Measurements from ENCODE around the gene PLA2G4C. TPM values are rescaled to one million over a fixed set of nuclear protein-coding genes. Genes with fewer than 3 reads are reported as not detected.
"Not testable (repeated sequence)": the region's sequence is repeated elsewhere in the genome, so short reads cannot be mapped to it uniquely, and the experiment has no call there.

The PLA2G4C gene
- polyA plus RNA-seq, 3 donors, result 2.5 to 6.9 (median 3.3) TPM

DNA sequence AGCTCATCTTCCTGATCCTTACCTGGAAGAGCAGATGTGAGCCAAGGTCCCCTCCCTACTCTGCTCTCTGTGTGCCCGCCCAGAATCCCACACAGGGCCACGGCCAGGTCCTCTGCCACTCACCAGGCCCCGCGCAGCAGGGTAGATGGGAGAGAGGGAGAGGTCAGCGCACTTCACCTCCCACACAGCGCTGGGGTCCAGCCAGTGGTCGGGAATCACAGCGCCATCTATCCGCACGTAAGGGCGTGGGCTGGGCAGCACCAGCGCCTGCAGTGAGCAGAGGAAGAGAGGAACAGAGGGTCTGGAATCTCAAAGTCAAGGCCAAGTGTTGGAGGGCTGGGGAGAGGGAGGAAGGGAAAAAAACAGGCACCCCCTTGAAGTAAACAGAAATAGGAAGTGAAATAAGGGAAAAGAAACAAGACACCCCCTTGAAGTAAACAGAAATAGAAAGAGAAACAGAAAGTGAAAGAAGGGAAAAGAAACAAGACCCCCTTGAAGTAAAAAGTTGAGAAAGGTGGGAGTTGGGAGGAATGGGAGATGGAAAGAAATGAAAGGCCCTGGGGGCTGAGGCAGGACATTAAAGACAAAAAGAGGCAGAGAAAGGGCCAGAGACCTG, 7.0 kb upstream of the PLA2G4C start:
- WGBS, 3 donors, result 77 to 87% (median 77%) methylated on average over 12 of the region's 12 CpGs
- H3K27ac ChIP-seq (ENCODE audit: low read depth, low read length), result no peak overlapping the region

DNA sequence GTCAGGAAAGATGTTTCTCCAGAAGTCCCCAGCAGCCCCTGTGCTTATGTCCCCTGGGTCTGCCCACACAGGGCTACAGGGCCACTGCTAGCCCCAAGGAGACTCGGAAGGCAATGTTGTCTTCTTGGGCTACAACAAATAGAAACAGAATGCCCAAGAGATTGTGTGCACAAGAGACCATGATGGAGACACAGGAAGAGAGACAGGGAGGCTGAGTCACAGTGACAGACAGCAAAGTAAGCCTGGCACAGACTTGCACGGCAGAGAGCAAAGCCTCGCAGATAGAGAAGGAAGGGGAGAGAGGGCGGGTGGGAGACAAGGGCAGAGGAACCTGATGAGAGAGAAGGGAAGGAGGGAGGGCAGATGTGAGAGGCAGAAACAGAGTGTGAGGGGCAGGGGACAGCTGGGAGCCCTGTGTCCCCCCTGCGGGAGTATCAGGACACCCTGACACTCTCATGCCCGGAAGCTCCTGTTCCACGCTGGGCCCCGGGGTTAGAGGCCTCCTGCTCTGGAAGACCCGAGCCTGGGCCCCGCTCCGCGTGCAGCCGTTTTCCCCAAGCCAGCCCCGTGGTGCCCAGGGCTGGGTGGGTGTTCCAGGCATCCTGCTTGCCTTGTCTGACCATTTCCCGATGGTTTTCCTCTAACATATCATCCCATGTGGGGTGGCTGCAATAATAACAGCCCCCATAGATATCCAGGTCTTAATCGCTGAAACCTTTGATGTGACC, 2.7 kb upstream of the PLA2G4C start:
- H3K27ac ChIP-seq (ENCODE audit: low read depth, low read length), result no peak overlapping the region
- WGBS, 3 donors, result 83 to 87% (median 85%) methylated on average over 16 of the region's 16 CpGs

- 47 to 69% (median 64%) methylated on average over 7 of the region's 7 CpGs for WGBS, 3 donors
- H3K27ac ChIP-seq (ENCODE audit: low read depth, low read length), result no peak overlapping the region
Observed at GRCh38 chr19:48111280-48111679, 663 bp upstream of the PLA2G4C start.

- no peak overlapping the region for H3K27ac ChIP-seq (ENCODE audit: low read depth, low read length)
- 85 to 89% (median 86%) methylated on average over 15 of the region's 15 CpGs for WGBS, 3 donors
Observed at GRCh38 chr19:48108997-48109782, 1.4 kb downstream of the PLA2G4C start.

DNA sequence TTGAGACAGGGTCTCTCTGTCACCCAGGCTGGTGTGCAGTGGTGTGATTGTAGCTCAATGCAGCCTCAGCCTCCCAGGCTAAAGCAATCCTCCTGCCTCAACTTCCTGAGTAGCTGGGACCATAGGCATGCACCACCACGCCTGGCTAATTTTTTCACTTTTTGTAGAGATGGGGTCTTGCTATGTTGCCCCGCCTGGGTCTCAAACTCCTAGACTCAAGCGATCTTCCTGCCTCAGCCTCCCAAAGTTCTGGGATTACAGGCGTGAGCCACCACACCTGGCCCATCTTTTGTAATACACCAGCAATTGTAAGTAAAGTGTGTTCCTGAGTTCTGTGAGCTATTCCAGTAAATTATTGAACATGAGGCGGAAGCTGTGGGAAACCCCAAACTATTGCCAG, 6.7 kb downstream of the PLA2G4C start:
- WGBS, 3 donors, result 91 to 99% (median 97%) methylated on average over 5 of the region's 5 CpGs
- no peak overlapping the region for H3K27ac ChIP-seq (ENCODE audit: low read depth, low read length)

- WGBS, 3 donors, result 55 to 68% (median 66%) methylated on average over 13 of the region's 13 CpGs
- H3K27ac ChIP-seq (ENCODE audit: low read depth, low read length), result no peak overlapping the region
Observed at GRCh38 chr19:48102870-48103751, 7.5 kb downstream of the PLA2G4C start.

DNA sequence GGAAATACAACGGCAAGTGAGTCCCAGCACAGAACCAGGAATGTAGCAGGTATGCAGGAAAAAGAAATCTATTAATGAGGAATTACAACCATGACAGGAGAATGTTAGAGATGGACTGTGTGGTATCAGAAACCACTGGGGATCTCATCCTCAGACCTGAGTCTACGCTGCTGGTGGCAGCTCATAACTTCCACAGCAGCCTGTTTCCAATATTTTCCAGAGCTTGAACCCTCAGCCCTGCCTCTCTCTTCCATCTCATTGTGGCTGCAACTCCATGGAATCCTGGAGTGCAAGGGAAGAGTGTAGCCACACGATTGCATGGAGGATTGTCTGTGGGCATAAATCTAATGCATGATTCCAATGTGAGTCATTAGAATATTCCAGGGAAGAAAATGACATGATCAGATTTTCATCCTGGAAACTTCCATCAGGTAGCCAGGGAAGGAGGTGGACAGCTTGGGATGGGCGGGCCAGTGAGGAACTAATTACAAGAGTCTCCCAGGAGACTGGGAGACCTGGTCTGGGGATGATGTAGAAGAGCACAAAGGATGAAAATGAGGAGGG, 14.9 kb downstream of the PLA2G4C start:
- WGBS, 3 donors, result 79 to 84% (median 84%) methylated on average over 4 of the region's 4 CpGs

DNA sequence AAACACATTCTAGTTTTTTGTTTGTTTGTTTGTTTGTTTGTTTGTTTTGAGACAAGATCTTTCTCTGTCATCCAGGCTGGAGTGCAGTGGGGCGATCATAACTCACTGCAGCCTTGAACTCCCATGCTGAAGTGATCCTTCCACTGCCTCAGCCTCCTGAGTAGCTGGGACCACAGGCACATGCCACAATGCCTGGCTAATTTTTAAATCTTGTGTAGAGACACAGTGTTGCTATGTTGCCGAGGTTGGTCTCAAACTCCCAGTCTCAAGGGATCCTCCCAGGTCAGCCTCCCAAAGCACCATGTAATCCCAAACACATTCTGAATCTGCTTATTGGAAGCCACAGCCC, 15.8 kb downstream of the PLA2G4C start:
- 77 to 92% (median 91%) methylated on average over 2 of the region's 2 CpGs for WGBS, 3 donors
- H3K27ac ChIP-seq (ENCODE audit: low read depth, low read length), result no peak overlapping the region

More for the DNA sequence above, 14.9 kb downstream of the PLA2G4C start:
- H3K27ac ChIP-seq (ENCODE audit: low read depth, low read length), result no peak overlapping the region

DNA sequence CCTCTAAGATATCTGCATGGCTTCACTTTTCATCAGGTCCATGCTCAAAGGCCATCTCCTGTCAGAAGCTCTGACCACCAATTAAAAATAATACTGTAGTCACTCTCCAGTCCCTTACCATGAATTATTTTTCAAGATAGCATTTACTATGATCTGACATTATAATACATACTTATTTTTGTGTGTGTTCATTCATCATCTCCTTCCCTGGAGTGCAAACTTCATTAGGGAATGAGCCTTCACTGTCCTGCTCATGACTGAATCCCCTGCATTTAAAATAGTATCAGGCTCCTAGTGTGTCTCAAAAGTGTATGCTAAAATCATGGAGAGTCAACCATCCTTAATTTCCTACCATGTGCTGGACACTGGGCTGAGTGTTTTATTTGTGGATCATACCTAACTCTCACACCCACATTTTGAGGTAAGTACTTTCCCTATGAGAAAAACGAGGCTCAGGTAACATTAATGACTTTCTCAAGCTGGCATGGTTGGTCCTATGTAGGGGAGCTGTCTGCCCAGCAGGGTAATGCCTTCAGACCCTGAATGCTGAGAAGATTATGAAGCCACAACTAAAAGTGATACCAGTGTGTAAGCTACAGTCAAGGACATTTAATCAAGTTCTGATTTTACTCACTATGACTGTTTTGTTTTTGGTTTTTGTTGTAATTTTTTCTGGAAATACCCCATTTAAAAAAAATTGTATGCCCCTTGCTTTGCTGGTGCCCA, 16.3 kb downstream of the PLA2G4C start:
- WGBS, 3 donors, result 22 to 32% (median 30%) methylated on average over 1 of the region's 1 CpG

GRCh38 chr19:48091111-48091718, 19.4 kb downstream of the PLA2G4C start:
- H3K27ac ChIP-seq (ENCODE audit: low read depth, low read length), result not testable (repeated sequence)
- WGBS, 3 donors, result 74 to 81% (median 79%) methylated on average over 13 of the region's 13 CpGs

More for the DNA sequence above, 16.3 kb downstream of the PLA2G4C start:
- H3K27ac ChIP-seq (ENCODE audit: low read depth, low read length), result no peak overlapping the region

DNA sequence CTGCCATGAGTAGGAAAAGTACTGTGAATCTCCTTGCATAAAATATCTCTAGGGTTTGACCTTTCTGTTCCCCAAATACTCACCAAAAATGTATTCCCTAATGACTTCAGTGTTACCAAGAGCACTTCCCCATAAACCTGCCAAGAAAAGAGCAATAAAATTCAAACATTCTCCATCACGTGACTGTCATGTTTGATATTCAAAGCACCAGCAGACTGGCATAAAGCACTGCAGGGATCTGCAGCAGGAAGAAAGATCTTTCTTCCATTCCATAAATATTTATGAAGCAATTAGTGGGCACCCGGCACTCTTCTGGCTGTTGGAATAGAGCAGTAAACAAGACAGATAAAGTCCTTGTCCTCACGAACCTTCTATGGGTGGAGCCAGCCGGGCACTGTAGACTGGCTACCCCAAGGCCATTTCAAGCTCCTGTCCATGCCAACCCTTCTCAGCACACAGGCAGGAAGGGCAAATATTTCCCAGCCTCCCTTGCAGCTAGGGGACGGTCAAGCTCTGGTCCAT, 20.3 kb downstream of the PLA2G4C start:
- no peak overlapping the region for H3K27ac ChIP-seq (ENCODE audit: low read depth, low read length)
- 26 to 75% (median 61%) methylated on average over 5 of the region's 5 CpGs for WGBS, 3 donors

DNA sequence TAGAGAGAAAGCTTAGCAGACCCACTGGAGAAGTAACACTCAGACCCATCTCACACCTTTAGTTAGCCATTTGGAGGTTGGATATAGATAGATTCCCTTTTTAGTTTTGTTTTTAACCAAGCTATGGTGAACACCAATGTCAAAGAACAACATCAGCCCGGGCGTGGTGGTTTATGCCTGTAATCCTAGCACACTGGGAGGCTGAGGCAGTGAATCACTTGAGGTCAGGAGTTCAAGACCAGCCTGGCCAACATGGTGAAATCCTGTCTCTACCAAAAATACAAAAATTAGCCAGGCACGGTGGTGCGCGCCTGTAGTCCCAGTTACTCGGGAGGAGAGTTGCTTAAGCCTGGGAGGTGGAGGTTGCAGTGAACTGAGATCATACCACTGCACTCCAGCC, 21.6 kb downstream of the PLA2G4C start:
- WGBS, 3 donors, result 91 to 97% (median 95%) methylated on average over 6 of the region's 6 CpGs
- H3K27ac ChIP-seq (ENCODE audit: low read depth, low read length), result not testable (repeated sequence)

- H3K27ac ChIP-seq (ENCODE audit: low read depth, low read length), result no peak overlapping the region
- WGBS, 3 donors, result 79 to 92% (median 92%) methylated on average over 7 of the region's 7 CpGs
Observed at GRCh38 chr19:48085904-48086864, 24.4 kb downstream of the PLA2G4C start.

GRCh38 chr19:48085076-48085475, 25.5 kb downstream of the PLA2G4C start:
- WGBS, 3 donors, result 35 to 66% (median 60%) methylated on average over 3 of the region's 3 CpGs
- no peak overlapping the region for H3K27ac ChIP-seq (ENCODE audit: low read depth, low read length)

DNA sequence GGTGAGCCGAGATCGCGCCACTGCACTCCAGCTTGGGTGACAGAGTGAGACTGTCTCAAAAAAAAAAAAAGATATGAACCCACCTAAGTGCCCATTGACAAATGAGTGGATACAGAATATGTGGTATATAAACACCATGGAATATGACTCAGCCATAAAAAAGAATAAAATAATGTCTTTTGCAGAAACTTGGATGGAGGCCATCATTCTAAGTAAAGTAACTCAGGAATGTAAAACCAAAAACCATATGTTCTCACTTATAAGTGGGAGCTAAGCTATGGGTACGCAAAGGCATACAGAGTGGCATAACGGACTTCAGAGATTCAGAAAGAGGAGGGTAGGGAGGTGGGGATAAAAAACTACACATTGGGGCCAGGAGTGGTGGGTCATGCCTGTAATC, 29.5 kb downstream of the PLA2G4C start:
- H3K27ac ChIP-seq (ENCODE audit: low read depth, low read length), result no peak overlapping the region
- 90 to 94% (median 93%) methylated on average over 5 of the region's 5 CpGs for WGBS, 3 donors

DNA sequence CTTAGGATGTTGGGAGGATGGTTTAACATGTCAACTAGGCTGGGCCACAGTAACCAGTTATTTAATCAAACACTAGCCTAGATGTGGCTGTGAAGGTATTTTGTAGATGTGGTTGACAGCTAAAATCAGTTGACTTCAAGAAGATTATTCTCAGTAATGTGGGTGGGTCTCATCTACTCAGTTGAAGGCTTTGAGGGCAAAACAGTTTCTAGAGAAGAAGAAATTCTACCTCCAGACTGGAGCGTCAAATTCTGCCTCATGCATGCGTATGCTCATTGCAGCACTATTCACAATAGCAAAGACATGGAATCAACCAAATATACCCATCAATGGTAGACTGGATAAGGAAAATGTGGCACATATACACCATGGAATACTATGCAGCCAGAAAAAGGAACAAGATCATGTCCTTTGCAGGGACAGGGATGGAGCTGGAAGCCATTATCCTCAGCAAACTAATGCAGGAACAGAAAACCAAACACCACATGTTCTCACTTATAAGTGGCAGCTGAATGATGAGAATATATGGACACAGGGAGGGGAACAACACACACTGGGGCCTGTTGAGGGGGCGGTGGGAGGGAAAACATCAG, 40.3 kb downstream of the PLA2G4C start:
- WGBS, 3 donors, result 87 to 97% (median 96%) methylated on average over 3 of the region's 3 CpGs
- H3K27ac ChIP-seq (ENCODE audit: low read depth, low read length), result not testable (repeated sequence)

Data from adipose tissue (tissue), 3 donors.